Aorta (tissue), 5 donors: ENCODE results near the gene POLD3. TPM values are rescaled to one million over a fixed set of nuclear protein-coding genes. Genes with fewer than 3 reads are reported as not detected.
"Not testable (repeated sequence)": the region's sequence is repeated elsewhere in the genome, so short reads cannot be mapped to it uniquely, and the experiment has no call there.

ENCODE experiments used
- ATAC-seq: fragments of 200-7000 bp; cut with Tn5 transposase; one replicate; pipeline ENCODE4 v1.9.1; 2022; ENCODE audit warnings: moderate library complexity; ENCODE audit not compliant: low FRiP score
- DNase-seq, 2 donors: peaks; one replicate each; pipeline ENCODE4 v3.0.0-alpha.2; 2020
- H3K27ac ChIP-seq, 2 donors: one replicate each; pipeline ENCODE4 v1.5.1; 2013; ENCODE audit warnings: low read length in 2 of 2, mild to moderate bottlenecking in 2 of 2, moderate library complexity in 2 of 2, control low read depth in 1 of 2, inconsistent platforms in 1 of 2, low read depth in 1 of 2
- H3K27me3 ChIP-seq, 2 donors: one replicate each; pipeline ENCODE4 v1.6.1; 2013; ENCODE audit warnings: control low read depth in 1 of 2, low read length in 1 of 2, mild to moderate bottlenecking in 1 of 2, moderate library complexity in 1 of 2; ENCODE audit not compliant: insufficient read depth in 2 of 2, control insufficient read depth in 1 of 2
- H3K36me3 ChIP-seq, 2 donors: one replicate each; pipeline ENCODE4 v1.6.1; 2013; ENCODE audit warnings: control low read depth in 1 of 2, low read length in 1 of 2, mild to moderate bottlenecking in 1 of 2; ENCODE audit not compliant: insufficient read depth in 2 of 2, control insufficient read depth in 1 of 2
- H3K4me1 ChIP-seq, 2 donors: one replicate each; pipeline ENCODE4 v1.6.1; 2013; ENCODE audit warnings: low read length in 2 of 2, control low read depth in 1 of 2, mild to moderate bottlenecking in 1 of 2, moderate library complexity in 1 of 2; ENCODE audit not compliant: insufficient read depth in 2 of 2, control insufficient read depth in 1 of 2
- H3K4me3 ChIP-seq, 2 donors: one replicate each; pipeline ENCODE4 v1.5.1; 2013; ENCODE audit warnings: low read length in 2 of 2, control low read depth in 1 of 2, mild to moderate bottlenecking in 1 of 2
- H3K9me3 ChIP-seq: one replicate; pipeline ENCODE4 v1.6.1; 2013; ENCODE audit warnings: mild to moderate bottlenecking, low read length; ENCODE audit not compliant: control insufficient read depth
- WGBS, 2 donors: extraction: QIAGEN DNeasy Blood & Tissue Kit; methylation state at CpG; one replicate each; pipeline ENCODE4 v1.1.7; 2013; 5-methylcytosine and 5-hydroxymethylcytosine counted together
- intact Hi-C, 2 donors: fragments of 100-400 bp; cut with DNase I; formaldehyde crosslinking; loops; one replicate each; pipeline versions ENCODE4 v1.14.2 to v1.15.0; 2022
- polyA plus RNA-seq, 2 donors: library from polyadenylated mRNA; stranded (reverse); fragments of 200-250 nt; gene quantifications; one replicate each; pipeline ENCODE4 v1.2.3, GENCODE V29; 2013
- total RNA-seq, 2 donors: library from RNA; stranded (reverse); fragmentation: NEBNext Ultra II Directional; extraction: Animal tissue kit (Norgen Biotek cat#: 25700); gene quantifications; one replicate each; pipeline ENCODE4 v1.2.1, GENCODE V29; 2021
- donor health status: healthy with polysubstance abuse.
- donor health status: Bipolar disorder and iron deficiency.
- donor health status: DM: no; HTN: no; CAD: no.
- donor health status: DM: no; HTN: no; CAD: no.
- donor health status: DM: yes; HTN: yes; CAD: no.

POLD3 gene
- total and polyA plus RNA-seq, 4 donors: 3.9 to 19.0 (median 11.4) TPM

- Histone ChIP-seq H3K4me1 (no peaks in the 10 kb centered on the region), H3K4me3 (no peak overlapping the region), H3K9me3 (peaks cover 2% of the 10 kb centered on the region), H3K36me3 (no peaks in the 10 kb centered on the region), H3K27me3 (no peaks in the 10 kb centered on the region), H3K27ac (no peak overlapping the region)
- DNase-seq (no peak), ATAC-seq (no peak)
- intact Hi-C loops: loop anchor here in 1 of 2 donors (10.0 kb wide), 1 partner anchor 113 kb away; the partner anchor contains the start of gene KCNE3
- 84 to 88% methylated on average over 6 of the region's 6 CpGs for WGBS, 2 donors
Observed at GRCh38 chr11:74577624-74578396, 14.6 kb upstream of the POLD3 start.

- 59 to 64% methylated on average over 6 of the region's 6 CpGs for WGBS, 2 donors
- intact Hi-C loops: loop anchor here in 1 of 2 donors (10.0 kb wide), 1 partner anchor 115 kb away; the partner anchor contains the start of gene KCNE3
- Histone ChIP-seq H3K9me3 (peaks cover 2% of the 10 kb centered on the region), H3K27ac (no peak overlapping the region), H3K4me3 (no peak overlapping the region), H3K27me3 (no peaks in the 10 kb centered on the region), H3K4me1 (no peaks in the 10 kb centered on the region), H3K36me3 (no peaks in the 10 kb centered on the region)
- DNase-seq (no peak), ATAC-seq (no peak)
Observed at GRCh38 chr11:74579577-74580270, 12.7 kb upstream of the POLD3 start.

- Histone ChIP-seq H3K9me3 (peaks cover 2% of the 10 kb centered on the region), H3K4me1 (no peaks in the 10 kb centered on the region), H3K36me3 (no peaks in the 10 kb centered on the region), H3K27ac (no peak overlapping the region), H3K4me3 (no peak overlapping the region), H3K27me3 (no peaks in the 10 kb centered on the region)
- intact Hi-C loops: no loop called here
- DNase-seq (no peak), ATAC-seq (no peak)
- WGBS, 2 donors: 91 to 95% methylated on average over 4 of the region's 4 CpGs
Observed at GRCh38 chr11:74581954-74582547, 10.3 kb upstream of the POLD3 start.

GRCh38 chr11:74583024-74583624, 9.3 kb upstream of the POLD3 start:
- no peaks in the 10 kb centered on the region for H3K27me3 ChIP-seq
- ATAC-seq (no peak), DNase-seq (no peak)
- peaks cover under 1% of the 10 kb centered on the region for H3K9me3 ChIP-seq
- H3K36me3 ChIP-seq: no peaks in the 10 kb centered on the region
- H3K4me1 ChIP-seq: no peaks in the 10 kb centered on the region
- no peak overlapping the region for H3K4me3 ChIP-seq
- H3K27ac ChIP-seq: no peak overlapping the region
- 77 to 80% methylated on average over 3 of the region's 3 CpGs for WGBS, 2 donors
- intact Hi-C loops: no loop called here

- not testable (repeated sequence) for DNase-seq, H3K36me3 ChIP-seq, H3K9me3 ChIP-seq, H3K27me3 ChIP-seq, ATAC-seq, H3K27ac ChIP-seq, H3K4me3 ChIP-seq, H3K4me1 ChIP-seq
- WGBS, 2 donors: 92 to 94% methylated on average over 7 of the region's 7 CpGs
- intact Hi-C loops: loop anchor here in 1 of 2 donors (5.0 kb wide), 1 partner anchor 157 kb away; the partner anchor contains the start of gene RNF169
Observed at GRCh38 chr11:74590492-74590891, 1.9 kb upstream of the POLD3 start.

- Histone ChIP-seq H3K4me3 (peak overlapping the region; percentile 28 to 75), H3K9me3 (no peaks in the 10 kb centered on the region), H3K4me1 (peaks cover 0 to 4% of the 10 kb centered on the region in 2 donors), H3K27ac (no peak overlapping the region), H3K36me3 (no peaks in the 10 kb centered on the region), H3K27me3 (no peaks in the 10 kb centered on the region)
- peak; percentile 60 for ATAC-seq
- intact Hi-C loops: loop anchor here in 1 of 2 donors (5.0 kb wide), 1 partner anchor 155 kb away; the partner anchor contains the start of gene RNF169
- DNase-seq: no peak
- 7 to 9% methylated on average over 7 of the region's 7 CpGs for WGBS, 2 donors
Observed at GRCh38 chr11:74592063-74592440, 330 bp upstream of the POLD3 start.

- Histone ChIP-seq H3K4me3 (peak overlapping the region in 1 of 2 donors; percentile 80), H3K9me3 (no peaks in the 10 kb centered on the region), H3K27ac (no peak overlapping the region), H3K27me3 (no peaks in the 10 kb centered on the region), H3K4me1 (peaks cover 0 to 4% of the 10 kb centered on the region in 2 donors), H3K36me3 (no peaks in the 10 kb centered on the region)
- intact Hi-C loops: loop anchor here in 1 of 2 donors (5.0 kb wide), 1 partner anchor 154 kb away; the partner anchor contains the start of gene RNF169
- DNase-seq (no peak), ATAC-seq (no peak)
- WGBS, 2 donors: 0 to 1% methylated on average over 1 of the region's 1 CpG
Observed at GRCh38 chr11:74593463-74593862, 1.1 kb downstream of the POLD3 start.
